LNCaP clone FGC (cell line): ENCODE measurements around the gene RTN3.

Source experiments
- DNase-seq: peaks from one replicate; pipeline ENCODE4 v3.0.0-alpha.2; 2011; ENCODE audit warnings: low read depth
- H3K4me3 ChIP-seq: 2 replicates; pipeline ENCODE4 v1.5.1; 2011; ENCODE audit warnings: mild to moderate bottlenecking, low read depth, low read length, control low read depth
- TF ChIP-seq, protein P1 (sequence below): IDR thresholded peaks from 2 replicates; pipeline ENCODE4 v1.5.1; 2012; ENCODE audit warnings: mild to moderate bottlenecking; ENCODE audit not compliant: control insufficient read depth, insufficient read depth; ENCODE audit errors: extremely low read depth

Gene RTN3

DNA sequence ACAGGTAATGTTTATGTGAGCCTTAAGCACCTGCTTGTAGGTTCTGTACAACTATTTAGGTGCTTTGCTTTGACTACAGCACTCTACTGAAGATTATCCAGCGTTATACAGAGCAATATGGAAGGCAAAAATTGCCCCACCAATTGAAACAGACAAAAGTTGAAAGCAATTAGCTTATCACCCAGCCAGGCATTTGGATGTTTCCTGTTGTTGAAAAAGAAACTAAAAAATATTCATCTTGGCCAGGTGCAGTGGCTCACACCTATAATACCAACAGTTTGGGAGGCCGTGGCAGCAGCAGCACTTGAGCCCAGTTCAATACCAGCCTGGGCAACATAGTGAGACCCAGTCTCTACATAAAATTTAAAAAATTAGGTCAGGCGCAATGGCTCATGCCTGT is 28.6 kb upstream of the RTN3 start:
- DNase-seq = no peak
- TF ChIP-seq, protein P1, sequence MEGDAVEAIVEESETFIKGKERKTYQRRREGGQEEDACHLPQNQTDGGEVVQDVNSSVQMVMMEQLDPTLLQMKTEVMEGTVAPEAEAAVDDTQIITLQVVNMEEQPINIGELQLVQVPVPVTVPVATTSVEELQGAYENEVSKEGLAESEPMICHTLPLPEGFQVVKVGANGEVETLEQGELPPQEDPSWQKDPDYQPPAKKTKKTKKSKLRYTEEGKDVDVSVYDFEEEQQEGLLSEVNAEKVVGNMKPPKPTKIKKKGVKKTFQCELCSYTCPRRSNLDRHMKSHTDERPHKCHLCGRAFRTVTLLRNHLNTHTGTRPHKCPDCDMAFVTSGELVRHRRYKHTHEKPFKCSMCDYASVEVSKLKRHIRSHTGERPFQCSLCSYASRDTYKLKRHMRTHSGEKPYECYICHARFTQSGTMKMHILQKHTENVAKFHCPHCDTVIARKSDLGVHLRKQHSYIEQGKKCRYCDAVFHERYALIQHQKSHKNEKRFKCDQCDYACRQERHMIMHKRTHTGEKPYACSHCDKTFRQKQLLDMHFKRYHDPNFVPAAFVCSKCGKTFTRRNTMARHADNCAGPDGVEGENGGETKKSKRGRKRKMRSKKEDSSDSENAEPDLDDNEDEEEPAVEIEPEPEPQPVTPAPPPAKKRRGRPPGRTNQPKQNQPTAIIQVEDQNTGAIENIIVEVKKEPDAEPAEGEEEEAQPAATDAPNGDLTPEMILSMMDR = no peak
- no peak overlapping the region for H3K4me3 ChIP-seq

DNA sequence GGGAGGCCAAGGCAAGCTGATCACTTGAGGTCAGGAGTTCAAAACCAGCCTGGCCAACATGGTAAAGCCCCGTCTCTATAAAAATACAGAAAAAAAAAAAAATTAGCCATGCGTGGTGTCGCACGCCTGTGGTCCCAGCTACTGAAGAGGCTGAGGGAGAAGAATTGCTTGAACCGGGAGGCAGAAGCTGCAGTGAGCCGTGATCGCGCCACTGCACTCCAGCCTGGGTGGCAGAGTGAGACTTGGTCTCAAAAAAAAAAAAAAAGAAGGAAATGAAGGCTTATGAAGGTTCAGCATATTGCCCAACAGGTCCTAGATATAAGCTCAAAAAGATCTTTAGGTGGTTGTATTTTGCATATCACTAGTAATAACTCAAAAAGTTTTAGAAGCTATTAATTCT is 20.3 kb upstream of the RTN3 start:
- TF ChIP-seq, protein P1 = no peak
- no peak for DNase-seq

DNA sequence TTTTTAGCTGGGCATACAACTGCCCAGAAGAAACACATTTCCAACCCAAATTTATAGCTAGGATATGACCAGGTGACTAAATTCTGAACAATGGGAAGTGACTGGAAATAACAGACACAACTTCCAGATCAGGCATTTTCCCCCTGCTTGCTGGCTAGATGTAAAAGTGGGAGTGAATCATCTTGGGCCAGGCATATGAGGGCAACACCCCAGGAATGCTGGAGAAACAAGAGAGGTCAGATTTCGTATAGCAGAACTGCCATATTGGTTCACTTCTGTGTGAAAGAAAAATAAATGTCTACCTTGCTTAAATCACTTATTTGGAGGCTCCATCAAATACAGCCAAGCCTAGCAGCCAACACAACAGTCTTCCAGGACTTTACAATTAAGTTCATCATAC is 17.5 kb upstream of the RTN3 start:
- no peak for DNase-seq
- H3K4me3 ChIP-seq = no peak overlapping the region
- TF ChIP-seq, protein P1 = no peak

More for the DNA sequence above, 20.3 kb upstream of the RTN3 start:
- H3K4me3 ChIP-seq = no peak overlapping the region

DNA sequence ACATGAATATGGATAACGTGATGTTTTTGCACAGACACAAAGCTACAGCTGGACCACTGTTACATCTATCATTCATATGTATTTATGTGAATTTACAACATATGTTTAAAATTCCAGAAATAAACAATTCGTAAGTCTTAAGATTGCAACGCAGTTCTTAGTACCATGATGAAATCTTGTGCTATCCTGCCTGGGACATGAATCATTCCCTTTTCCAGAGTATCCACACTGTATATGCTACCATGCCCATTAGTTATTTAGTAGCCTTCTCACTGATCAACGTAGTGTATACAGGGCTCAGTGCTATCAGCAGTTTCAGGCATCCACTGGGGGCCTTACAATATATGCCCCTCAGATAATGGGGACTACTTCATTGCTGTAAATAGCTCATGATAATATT is 14.4 kb upstream of the RTN3 start:
- TF ChIP-seq, protein P1 = no peak
- H3K4me3 ChIP-seq = no peak overlapping the region
- DNase-seq = no peak

- no peak overlapping the region for H3K4me3 ChIP-seq
Measured at GRCh38 chr11:63667995-63668795, 13.1 kb upstream of the RTN3 start.

GRCh38 chr11:63670096-63670432 is 11.2 kb upstream of the RTN3 start:
- H3K4me3 ChIP-seq = peak overlapping the region; percentile 61
- TF ChIP-seq, protein P1 = no peak
- DNase-seq = no peak

More at GRCh38 chr11:63667995-63668795, 13.1 kb upstream of the RTN3 start:
- no peak for DNase-seq
- TF ChIP-seq, protein P1 = no peak
